Activated CD4-positive, alpha-beta memory T cell treated with anti-CD3 and anti-CD28 coated beads for 36 hours (primary cell): ENCODE measurements around the gene RTKN. TPM values are rescaled to one million over a fixed set of nuclear protein-coding genes. Genes with fewer than 3 reads are reported as not detected.
A peak's percentile ranks its signal among the peaks of the same experiment; 100 is the strongest.
"Not testable (repeated sequence)": the region's sequence is repeated elsewhere in the genome, so short reads cannot be mapped to it uniquely, and the experiment has no call there.

ENCODE experiments used
- CTCF ChIA-PET: fragments of 350-600 bp; sonication (Branson Sonifier 250); formaldehyde crosslinking; loops from one replicate; lab custom pipeline; 2021; ENCODE audit warnings: antibody characterized with exemption, inconsistent platforms; lab: Charles Lee
- POLR2A ChIA-PET: fragments of 350-600 bp; sonication (Branson Sonifier 250); formaldehyde crosslinking; loops from one replicate; lab custom pipeline; 2021; ENCODE audit warnings: antibody characterized with exemption; lab: Charles Lee
- DNase-seq: peaks from one replicate; pipeline ENCODE4 v3.0.0-alpha.2; 2020
- H3K27ac Mint-ChIP-seq: one replicate; pipeline ENCODE4 v1.8.0; 2021; ENCODE audit warnings: mixed read lengths
- H3K27me3 Mint-ChIP-seq: one replicate; pipeline ENCODE4 v1.8.0; 2021; ENCODE audit warnings: mixed read lengths
- H3K36me3 Mint-ChIP-seq: one replicate; pipeline ENCODE4 v1.8.0; 2021; ENCODE audit warnings: mixed read lengths
- H3K4me1 Mint-ChIP-seq: one replicate; pipeline ENCODE4 v1.8.0; 2021; ENCODE audit warnings: low read depth, mixed read lengths
- H3K4me3 Mint-ChIP-seq: one replicate; pipeline ENCODE4 v1.8.0; 2021; ENCODE audit warnings: mild to moderate bottlenecking, mixed read lengths
- H3K9me3 Mint-ChIP-seq: one replicate; pipeline ENCODE4 v1.8.0; 2021; ENCODE audit warnings: mixed read lengths
- intact Hi-C: fragments of 100-400 bp; cut with micrococcal nuclease; formaldehyde crosslinking; loops from one replicate; pipeline ENCODE4 v1.15.1; 2023
- total RNA-seq, 2 experiments: library from RNA; stranded (reverse); gene quantifications; one replicate each; pipeline ENCODE4 v1.2.3, GENCODE V29; 2021

Gene RTKN
- total RNA-seq, 2 experiments from 2014 or later: 1.4 to 1.6 TPM

- CTCF ChIA-PET: interaction anchor here (3.2 kb wide), 1 partner anchor 23 kb away, joined by 17 read pairs; the partner anchor contains the start of genes CCDC142 and TTC31
- H3K27ac Mint-ChIP-seq: peak overlapping the region; percentile 74
- intact Hi-C loops: loop anchor here (10.0 kb wide), 1 partner anchor 1225 kb away; the partner anchor contains the start of genes CCT7 and PRADC1
These were observed 17.9 kb upstream of the RTKN start for GRCh38 chr2:74459503-74460118.

GRCh38 chr2:74458938-74459363 is 17.2 kb upstream of the RTKN start:
- no peaks in the 10 kb centered on the region for H3K9me3 Mint-ChIP-seq
- peak; percentile 46 for DNase-seq
- H3K27ac Mint-ChIP-seq: peak overlapping the region; percentile 99
- intact Hi-C loops: loop anchor here (1.0 to 10.0 kb wide), 6 partner anchors 13 to 1224 kb away; partner anchors contain the start of genes AUP1, CCT7, HTRA2 and MRPL53
- POLR2A ChIA-PET: interaction anchor here (1.1 to 3.2 kb wide), 7 partner anchors 10 to 72 kb away, joined by 3 to 20 read pairs (median 10); partner anchors contain the start of genes AUP1, C2orf81, CCDC142 and DQX1
- peaks cover 58% of the 10 kb centered on the region for H3K4me1 Mint-ChIP-seq
- peaks cover 20% of the 10 kb centered on the region for H3K36me3 Mint-ChIP-seq
- peaks cover 2% of the 10 kb centered on the region for H3K27me3 Mint-ChIP-seq
- peak overlapping the region; percentile 87 for H3K4me3 Mint-ChIP-seq
- CTCF ChIA-PET: interaction anchor here (0.9 to 3.6 kb wide), 6 partner anchors 8 to 72 kb away, joined by 5 to 19 read pairs (median 8); partner anchors contain the start of genes CCDC142, HTRA2, MRPL53 and TTC31

More at GRCh38 chr2:74459503-74460118, 17.9 kb upstream of the RTKN start:
- POLR2A ChIA-PET: interaction anchor here (0.6 to 3.2 kb wide), 7 partner anchors 9 to 71 kb away, joined by 3 to 20 read pairs (median 6); partner anchors contain the start of genes AUP1, CCDC142, DQX1 and HTRA2
- DNase-seq, H3K9me3 Mint-ChIP-seq, H3K27me3 Mint-ChIP-seq: not testable (repeated sequence)
- H3K4me1 Mint-ChIP-seq: peaks cover 58% of the 10 kb centered on the region
- H3K4me3 Mint-ChIP-seq: peak overlapping the region; percentile 87
- peaks cover 20% of the 10 kb centered on the region for H3K36me3 Mint-ChIP-seq

GRCh38 chr2:74458132-74458937 is 16.6 kb upstream of the RTKN start, which contains the start of gene WBP1:
TSS of gene WBP1 (plus strand) at chr2:74458438. CDS start at chr2:74458603, 165 bp downstream.
- Mint-ChIP-seq H3K27me3 (peaks cover 2% of the 10 kb centered on the region), H3K4me3 (peak within 1 kb of the TSS; percentile 87), H3K4me1 (peaks cover 55% of the 10 kb centered on the region), H3K9me3 (no peaks in the 10 kb centered on the region), H3K27ac (peak within 1 kb of the TSS; percentile 99), H3K36me3 (peaks cover 20% of the 10 kb centered on the region)
- CTCF ChIA-PET: interaction anchor here (0.9 to 3.6 kb wide), 6 partner anchors 8 to 73 kb away, joined by 5 to 19 read pairs (median 8); partner anchors contain the start of genes CCDC142, HTRA2, MRPL53 and TTC31
- peak; percentile 100 for DNase-seq
- intact Hi-C loops: loop anchor here (1.0 to 10.0 kb wide), 6 partner anchors 14 to 1224 kb away; partner anchors contain the start of genes AUP1, CCT7, HTRA2 and MRPL53
- POLR2A ChIA-PET: interaction anchor here (0.9 to 3.2 kb wide), 8 partner anchors 10 to 254 kb away, joined by 3 to 20 read pairs (median 8); partner anchors contain the start of genes AUP1, C2orf81, CCDC142 and DQX1

GRCh38 chr2:74457549-74458131 is 15.9 kb upstream of the RTKN start:
- CTCF ChIA-PET: interaction anchor here (0.9 to 3.6 kb wide), 4 partner anchors 9 to 74 kb away, joined by 5 to 19 read pairs (median 14); partner anchors contain the start of genes CCDC142, HTRA2 and TTC31
- H3K27me3 Mint-ChIP-seq: peaks cover 2% of the 10 kb centered on the region
- H3K4me1 Mint-ChIP-seq: peaks cover 55% of the 10 kb centered on the region
- DNase-seq: peak; percentile 89
- H3K4me3 Mint-ChIP-seq: peak overlapping the region; percentile 87
- H3K36me3 Mint-ChIP-seq: peaks cover 13% of the 10 kb centered on the region
- peak overlapping the region; percentile 99 for H3K27ac Mint-ChIP-seq
- intact Hi-C loops: loop anchor here (1.0 to 10.0 kb wide), 7 partner anchors 8 to 1223 kb away; partner anchors contain the start of genes AUP1, CCT7, HTRA2 and MOGS
- POLR2A ChIA-PET: interaction anchor here (0.9 to 3.2 kb wide), 6 partner anchors 14 to 253 kb away, joined by 3 to 20 read pairs (median 12); partner anchors contain the start of genes AUP1, C2orf81, CCDC142 and HTRA2
- H3K9me3 Mint-ChIP-seq: no peaks in the 10 kb centered on the region

GRCh38 chr2:74457129-74457548 is 15.4 kb upstream of the RTKN start:
- CTCF ChIA-PET: interaction anchor here (0.7 to 3.6 kb wide), 4 partner anchors 14 to 207 kb away, joined by 4 to 19 read pairs (median 14); partner anchors contain the start of genes CCDC142, HTRA2 and TTC31
- intact Hi-C loops: loop anchor here (1.0 to 10.0 kb wide), 2 partner anchors 8 to 1222 kb away; partner anchors contain the start of genes CCT7, MOGS and PRADC1
- no peaks in the 10 kb centered on the region for H3K9me3 Mint-ChIP-seq
- no peak for DNase-seq
- POLR2A ChIA-PET: interaction anchor here (0.9 to 3.0 kb wide), 4 partner anchors 25 to 253 kb away, joined by 3 to 11 read pairs (median 7); partner anchors contain the start of genes AUP1, C2orf81, HTRA2 and WDR54
- peak overlapping the region; percentile 87 for H3K4me3 Mint-ChIP-seq
- H3K4me1 Mint-ChIP-seq: peaks cover 58% of the 10 kb centered on the region
- peaks cover 2% of the 10 kb centered on the region for H3K27me3 Mint-ChIP-seq
- peak overlapping the region; percentile 99 for H3K27ac Mint-ChIP-seq
- H3K36me3 Mint-ChIP-seq: peaks cover 13% of the 10 kb centered on the region

- Mint-ChIP-seq H3K9me3 (no peaks in the 10 kb centered on the region), H3K36me3 (peaks cover 7% of the 10 kb centered on the region), H3K4me3 (peak within 1 kb of the TSS; percentile 87), H3K27me3 (peaks cover 2% of the 10 kb centered on the region), H3K27ac (peak within 1 kb of the TSS; percentile 99), H3K4me1 (peaks cover 53% of the 10 kb centered on the region)
- intact Hi-C loops: loop anchor here (1.0 to 10.0 kb wide), 9 partner anchors 15 to 1220 kb away; partner anchors contain the start of genes AUP1, C2orf81, CCT7 and HTRA2
- ChIA-PET CTCF (interaction anchor here (0.8 to 2.7 kb wide), 12 partner anchors 10 to 276 kb away, joined by 3 to 25 read pairs (median 4); partner anchors contain the start of genes AUP1, C2orf81, CCDC142 and HTRA2), POLR2A (interaction anchor here (0.5 to 3.0 kb wide), 8 partner anchors 12 to 133 kb away, joined by 3 to 11 read pairs (median 6); partner anchors contain the start of genes AUP1, C2orf81, CCDC142 and HTRA2)
- peak; percentile 99 for DNase-seq
These were observed 13.1 kb upstream of the RTKN start, which contains the start of gene INO80B for GRCh38 chr2:74454654-74455511. TSS of gene INO80B (plus strand) at chr2:74455087. CDS start at chr2:74455117, 30 bp downstream.

- Mint-ChIP-seq H3K4me1 (peaks cover 23% of the 10 kb centered on the region), H3K27me3 (no peaks in the 10 kb centered on the region), H3K9me3 (no peaks in the 10 kb centered on the region), H3K4me3 (no peak overlapping the region), H3K27ac (no peak overlapping the region), H3K36me3 (peaks cover 1% of the 10 kb centered on the region)
- ChIA-PET POLR2A (no interaction called here), CTCF (interaction anchor here (0.7 kb wide), 1 partner anchor 471 kb away, joined by 3 read pairs; no protein-coding TSS in a partner anchor)
- intact Hi-C loops: loop anchor here (10.0 kb wide), 1 partner anchor 1216 kb away; the partner anchor contains the start of genes CCT7 and PRADC1
- no peak for DNase-seq
These were observed 8.9 kb upstream of the RTKN start for GRCh38 chr2:74450570-74451190.

- H3K27me3 Mint-ChIP-seq: peaks cover 2% of the 10 kb centered on the region
- no peak for DNase-seq
- intact Hi-C loops: no loop called here
- H3K27ac Mint-ChIP-seq: no peak overlapping the region
- H3K4me1 Mint-ChIP-seq: peaks cover 10% of the 10 kb centered on the region
- CTCF ChIA-PET: no interaction called here
- no peak overlapping the region for H3K4me3 Mint-ChIP-seq
- H3K36me3 Mint-ChIP-seq: no peaks in the 10 kb centered on the region
- H3K9me3 Mint-ChIP-seq: no peaks in the 10 kb centered on the region
- POLR2A ChIA-PET: no interaction called here
These were observed 7.0 kb upstream of the RTKN start for GRCh38 chr2:74448771-74449170.

- POLR2A ChIA-PET: no interaction called here
- no peaks in the 10 kb centered on the region for H3K9me3 Mint-ChIP-seq
These were observed 5.7 kb upstream of the RTKN start for GRCh38 chr2:74447230-74447999.

More at GRCh38 chr2:74447230-74447999, 5.7 kb upstream of the RTKN start:
- peaks cover 3% of the 10 kb centered on the region for H3K27me3 Mint-ChIP-seq
- H3K4me3 Mint-ChIP-seq: no peak overlapping the region
- no peak for DNase-seq
- H3K4me1 Mint-ChIP-seq: peaks cover 1% of the 10 kb centered on the region
- no peaks in the 10 kb centered on the region for H3K36me3 Mint-ChIP-seq
- CTCF ChIA-PET: interaction anchor here (0.6 kb wide), 1 partner anchor 14 kb away, joined by 4 read pairs; no protein-coding TSS in a partner anchor
- H3K27ac Mint-ChIP-seq: no peak overlapping the region
- intact Hi-C loops: no loop called here
